Islet of Langerhans (tissue), 1 donor: ENCODE data around the gene TLNRD1.

Experiments used
- FAIRE-seq: peaks from one replicate; lab custom pipeline; 2011; peaks lifted over from hg19 to GRCh38; lab: Jason Lieb, UNC

Gene TLNRD1

GRCh38 chr15:80978685-80979329 is 21.9 kb upstream of the TLNRD1 start:
- FAIRE-seq: peak; percentile 45

- no peak for FAIRE-seq
Measured at GRCh38 chr15:80979538-80980200, 21.1 kb upstream of the TLNRD1 start.

DNA sequence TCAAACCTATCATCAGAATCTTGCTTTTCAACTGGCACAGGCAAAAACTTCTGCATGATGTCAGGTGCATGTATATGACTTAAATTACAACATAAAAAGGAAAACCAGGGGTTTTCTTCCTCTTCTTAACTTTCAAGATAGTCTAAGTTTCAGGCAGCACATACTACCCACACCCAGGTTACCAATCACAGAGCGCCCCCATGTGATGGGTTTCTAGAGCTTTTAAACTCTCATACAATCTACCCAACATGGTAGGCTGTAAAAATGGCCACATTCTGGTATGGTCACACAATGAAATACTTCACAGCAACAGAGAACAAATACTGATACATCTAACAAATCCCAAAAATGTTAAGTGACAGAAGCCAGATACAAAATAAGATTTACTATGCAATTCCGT is 18.5 kb upstream of the TLNRD1 start:
- FAIRE-seq: no peak

DNA sequence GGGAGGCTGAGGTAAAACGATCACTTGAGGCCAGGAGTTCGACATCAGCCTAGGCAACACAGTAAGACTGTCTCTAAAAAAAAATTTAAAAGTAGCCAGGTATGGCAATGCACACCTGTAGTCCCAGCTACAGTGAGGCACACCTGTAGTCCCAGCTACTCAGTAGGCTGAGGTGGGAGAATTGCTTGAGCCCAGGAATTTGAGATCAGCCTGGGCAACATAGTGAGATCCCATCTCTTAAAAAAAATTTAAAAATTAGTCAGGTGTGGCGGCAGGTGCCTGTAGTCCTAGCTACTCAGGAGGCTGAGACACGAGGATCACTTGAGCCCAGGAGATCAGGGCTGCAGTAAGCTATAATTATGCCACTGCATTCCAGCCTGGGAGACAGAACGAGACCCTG is 17.9 kb upstream of the TLNRD1 start:
- no peak for FAIRE-seq

DNA sequence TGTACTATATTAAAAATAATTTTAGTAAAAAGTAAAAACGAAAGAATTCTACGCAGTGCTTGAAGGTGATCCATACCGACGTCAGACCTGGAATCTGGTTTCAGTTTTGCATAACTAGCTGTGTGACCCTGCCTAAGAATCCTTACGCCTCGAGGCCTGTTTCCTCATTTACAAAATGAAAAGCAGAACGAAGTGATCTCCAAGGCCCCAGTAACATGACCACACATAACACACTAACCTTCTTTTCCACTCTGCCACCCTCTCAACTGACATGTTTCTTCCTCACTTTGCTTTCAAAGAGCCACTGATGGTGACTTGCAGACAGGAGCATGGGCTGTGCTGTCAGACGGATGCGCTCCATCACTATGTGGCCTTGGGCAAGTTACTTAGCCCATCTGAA is 15.9 kb upstream of the TLNRD1 start:
- no peak for FAIRE-seq

DNA sequence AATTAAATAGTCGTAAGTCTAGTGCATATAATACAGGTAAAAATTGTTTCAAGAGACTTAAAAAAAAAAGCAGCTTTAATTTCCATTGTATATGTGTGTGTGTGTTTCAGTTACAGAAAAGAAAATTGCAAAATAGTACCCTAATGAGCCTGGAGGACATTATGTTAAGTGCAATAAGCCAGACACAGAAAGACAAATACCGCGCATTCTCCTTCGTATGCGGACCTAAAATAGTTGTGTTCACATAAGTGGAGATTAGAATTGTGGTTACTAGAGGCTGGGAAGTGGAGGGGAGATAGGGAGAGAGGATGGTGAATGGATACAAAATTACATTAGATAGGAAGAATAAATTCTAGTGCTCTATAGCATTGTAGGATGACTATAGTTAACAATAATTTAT is 14.7 kb upstream of the TLNRD1 start:
- FAIRE-seq: no peak

- FAIRE-seq: no peak
Measured at GRCh38 chr15:80986487-80986886, 14.2 kb upstream of the TLNRD1 start.

- FAIRE-seq: no peak
Measured at GRCh38 chr15:80988148-80988796, 12.5 kb upstream of the TLNRD1 start.

DNA sequence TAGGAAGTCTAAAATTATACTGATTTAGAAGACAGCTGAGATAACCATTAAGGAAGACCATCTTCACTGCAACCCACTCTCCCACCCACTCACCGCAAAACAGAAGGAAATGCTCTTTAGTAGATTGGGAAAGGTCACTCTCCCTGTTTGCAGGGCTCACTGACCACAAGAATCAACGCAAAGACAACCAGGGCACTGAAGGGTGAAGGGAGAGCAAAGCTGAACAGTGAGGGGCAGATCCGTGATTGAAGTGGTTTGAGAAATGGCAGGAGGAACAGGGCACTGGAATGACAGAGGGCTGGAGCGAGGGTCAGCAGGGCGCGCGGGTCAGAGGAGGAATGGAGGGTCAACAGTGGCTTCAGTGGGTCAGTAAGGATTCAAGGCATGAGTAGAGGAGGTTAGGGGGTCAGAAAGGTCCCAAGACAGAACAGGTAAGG is 11.6 kb upstream of the TLNRD1 start:
- FAIRE-seq: no peak

DNA sequence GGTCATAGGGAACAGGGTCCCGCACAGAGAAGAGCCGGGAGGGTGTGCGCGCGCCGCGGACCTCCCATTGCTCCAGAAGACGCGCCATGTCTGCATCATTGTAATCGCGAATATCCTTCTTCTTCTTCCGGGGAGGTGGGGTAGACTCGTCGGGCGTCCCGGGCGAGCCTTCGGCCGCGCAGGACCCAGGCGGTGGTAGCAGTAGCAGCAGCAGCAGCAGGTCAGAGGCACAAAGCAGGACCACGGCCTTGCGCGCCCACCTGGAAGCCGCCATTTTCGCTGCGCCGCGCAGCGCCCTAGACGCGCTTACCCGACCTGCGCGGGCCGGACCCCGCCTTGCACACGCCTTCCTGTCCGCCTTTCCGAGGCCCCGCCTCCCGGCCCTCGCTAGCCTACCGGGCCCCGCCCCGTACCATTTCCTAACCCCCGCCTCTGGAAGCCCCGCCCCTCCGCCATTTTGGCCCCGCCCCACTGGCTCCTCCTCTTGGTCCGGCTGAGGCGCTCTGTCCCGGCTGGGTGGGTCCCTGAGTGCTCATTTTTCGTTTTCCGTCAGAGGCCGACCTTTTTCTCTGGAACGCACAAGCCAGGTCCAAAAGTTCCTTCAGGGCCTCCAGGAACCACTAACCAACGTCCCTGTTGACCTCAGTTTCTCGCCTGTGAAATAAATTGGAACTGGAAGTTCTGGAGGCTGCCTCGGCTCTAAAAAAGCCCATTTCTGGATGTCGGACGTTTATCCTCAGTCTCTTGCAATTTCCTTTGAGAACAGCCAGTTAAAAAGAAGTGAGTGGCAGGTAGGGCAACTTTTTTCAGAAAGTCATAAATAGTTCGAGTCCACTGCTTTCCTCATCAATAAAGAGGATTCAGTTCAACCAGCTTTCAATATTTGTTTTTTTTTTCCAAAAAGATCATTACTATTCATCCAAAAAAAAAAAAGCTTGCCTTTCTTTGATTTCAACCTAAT is 10.9 kb upstream of the TLNRD1 start, which contains the start of gene MESD:
TSS of gene MESD (minus strand) at position 302 of the 961 bp plus-strand sequence. CDS start at position 274, 28 bp downstream.
- peak; percentile 45 for FAIRE-seq

DNA sequence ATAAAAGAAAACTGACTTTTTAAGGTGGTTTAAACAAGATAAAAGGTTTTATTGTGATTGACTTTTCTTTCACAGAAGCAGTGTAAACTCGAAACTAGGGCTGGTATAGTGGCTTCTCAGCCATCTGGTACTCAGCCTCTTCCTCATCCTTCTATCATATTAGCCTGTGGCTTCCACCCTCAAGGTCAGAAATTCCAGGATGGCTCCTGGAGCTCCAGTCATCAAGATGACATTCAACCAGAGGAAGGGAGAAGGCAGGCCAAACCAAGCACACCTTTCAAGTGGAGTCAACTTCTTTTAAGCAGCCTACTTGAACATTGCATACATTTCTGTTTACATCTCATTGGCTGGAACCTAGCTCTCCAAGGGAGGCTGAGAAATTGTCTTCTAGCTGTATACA is 9.8 kb upstream of the TLNRD1 start:
- no peak for FAIRE-seq

- no peak for FAIRE-seq
Measured at GRCh38 chr15:80991421-80991820, 9.3 kb upstream of the TLNRD1 start.

GRCh38 chr15:80992006-80992405 is 8.7 kb upstream of the TLNRD1 start:
- FAIRE-seq: no peak

GRCh38 chr15:80992441-80992840 is 8.3 kb upstream of the TLNRD1 start:
- no peak for FAIRE-seq

GRCh38 chr15:80996247-80996646 is 4.5 kb upstream of the TLNRD1 start:
- FAIRE-seq: no peak

GRCh38 chr15:80997692-80998091 is 3.0 kb upstream of the TLNRD1 start:
- no peak for FAIRE-seq

DNA sequence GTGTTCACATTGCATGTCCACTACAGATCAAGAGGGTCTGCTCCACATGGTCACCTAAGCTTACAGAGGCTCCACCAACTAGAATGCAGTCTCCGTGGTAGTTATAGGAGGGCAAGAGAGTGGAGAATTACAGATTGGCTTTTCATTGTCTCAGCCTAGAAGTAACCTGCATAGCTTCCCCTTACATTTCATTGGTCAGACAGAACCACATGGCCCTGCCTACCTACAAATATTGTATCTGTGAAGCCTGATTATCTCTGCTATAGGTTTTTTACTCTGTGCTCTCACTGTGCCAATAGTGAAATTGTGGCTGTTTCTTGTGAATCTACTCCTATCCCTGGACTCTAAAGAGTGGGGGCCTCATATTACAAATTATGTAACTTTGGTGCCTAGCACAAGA is 2.5 kb upstream of the TLNRD1 start:
- FAIRE-seq: no peak

GRCh38 chr15:80999623-81000036 is 1.1 kb upstream of the TLNRD1 start:
- FAIRE-seq: no peak

- FAIRE-seq: no peak
Measured at GRCh38 chr15:81000144-81000623, 539 bp upstream of the TLNRD1 start.

DNA sequence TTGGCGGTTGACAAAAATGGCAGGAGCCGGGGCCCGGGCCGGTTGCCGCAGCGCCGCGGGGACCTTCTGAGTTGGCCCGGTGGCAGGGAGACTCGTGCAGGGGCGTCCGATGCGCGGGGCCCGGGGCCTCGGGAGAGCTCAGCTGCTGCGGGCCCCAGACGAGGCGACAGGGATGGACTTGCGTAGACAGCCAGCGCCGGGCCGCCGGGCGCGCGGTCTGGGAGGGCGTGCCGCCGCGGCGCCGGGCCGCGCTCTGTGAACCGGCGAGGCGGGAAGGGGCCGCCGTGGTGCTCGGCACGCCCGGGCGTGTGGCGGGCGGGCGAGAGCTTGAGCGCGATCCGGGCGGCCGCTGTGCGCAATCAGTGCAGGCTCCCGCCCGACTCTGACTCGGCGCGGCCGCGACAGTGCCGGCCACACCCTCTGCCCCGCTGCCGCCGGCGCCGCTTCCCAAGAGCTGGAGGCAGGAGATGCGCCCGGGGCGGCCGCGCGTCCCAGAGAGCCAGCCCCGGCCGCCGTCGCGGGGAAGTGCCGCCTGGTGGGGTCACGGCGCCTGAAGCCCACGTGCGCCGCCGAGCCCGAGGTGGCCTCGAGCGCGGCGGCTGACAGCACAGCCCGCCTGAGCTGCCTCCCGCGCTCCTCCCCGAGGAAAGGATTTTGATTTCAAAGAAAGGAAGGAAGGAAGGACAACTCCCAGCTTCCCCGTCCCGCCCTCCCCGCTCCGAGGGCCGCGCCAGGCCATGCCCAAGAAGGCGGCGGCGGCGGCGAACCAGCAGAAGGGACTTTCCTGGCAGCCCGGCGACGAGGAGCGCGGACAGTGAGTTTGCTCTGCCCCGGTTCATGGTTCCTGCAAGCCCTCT is 657 bp downstream of the TLNRD1 start:
- no peak for FAIRE-seq

GRCh38 chr15:81002009-81002330 is 1.2 kb downstream of the TLNRD1 start:
- FAIRE-seq: no peak
